A549 (cell line): ENCODE data around the gene NCAM2.

Experiments used
- ATOH8 ChIP-seq: fragments of 250-450 bp; sonication (Bioruptor Pico); IDR thresholded peaks from 2 replicates; pipeline ENCODE4 v1.5.0; 2020; ENCODE audit warnings: low read depth, mild to moderate bottlenecking, moderate library complexity
- CBX8 ChIP-seq: fragments of 200-600 bp; sonication (generic); IDR thresholded peaks from 2 replicates; pipeline ENCODE4 v1.6.1; 2016
- EP300 ChIP-seq, 2 experiments: fragments of >200 bp; sonication (Bioruptor Twin); formaldehyde crosslinking; IDR thresholded peaks; 2 replicates in 1 of 2; 3 replicates in 1 of 2; pipeline ENCODE4 v1.6.1; 2016 to 2017
- ESRRA ChIP-seq: fragments of 150-350 bp; IDR thresholded peaks from 2 replicates; pipeline ENCODE4 v1.6.1; 2014; ENCODE audit warnings: mild to moderate bottlenecking, low read length, borderline replicate concordance
- FOXS1 ChIP-seq: fragments of 250-450 bp; sonication (Bioruptor Pico); IDR thresholded peaks from 2 replicates; pipeline ENCODE4 v1.5.0; 2020; ENCODE audit warnings: mild to moderate bottlenecking, moderate library complexity
- KDM1A ChIP-seq: fragments of 200-600 bp; sonication (generic); IDR thresholded peaks from 2 replicates; pipeline ENCODE4 v1.6.1; 2016; ENCODE audit warnings: low read depth, mild to moderate bottlenecking
- KDM5A ChIP-seq: fragments of 200-600 bp; sonication (generic); IDR thresholded peaks from 2 replicates; pipeline ENCODE4 v1.6.1; 2016; ENCODE audit warnings: antibody characterized with exemption, mild to moderate bottlenecking
- PHF8 ChIP-seq: fragments of 200-600 bp; sonication (generic); IDR thresholded peaks from 2 replicates; pipeline ENCODE4 v1.6.1; 2016; ENCODE audit warnings: low read depth, mild to moderate bottlenecking, antibody characterized with exemption, moderate library complexity, borderline replicate concordance
- POLR2A ChIP-seq: IDR thresholded peaks from 2 replicates; pipeline ENCODE4 v1.6.1; 2012; ENCODE audit warnings: mild to moderate bottlenecking, low read length
- POLR2AphosphoS2 ChIP-seq: conservative IDR thresholded peaks from 2 replicates; pipeline ENCODE4 v1.6.1; 2012; ENCODE audit warnings: low read length, improper control_type of control experiment, inconsistent platforms
- RFX5 ChIP-seq: fragments of 450-650 bp; IDR thresholded peaks from 2 replicates; pipeline ENCODE4 v1.7.1; 2014; ENCODE audit warnings: antibody characterized with exemption, mild to moderate bottlenecking, moderate library complexity
- TF ChIP-seq, protein P1 (sequence below): IDR thresholded peaks from 2 replicates; pipeline ENCODE4 v1.6.1; 2012
- TF ChIP-seq, protein P2 (sequence below): fragments of >200 bp; sonication (Bioruptor Twin); formaldehyde crosslinking; IDR thresholded peaks from 3 replicates; pipeline ENCODE4 v1.5.1; 2016
- TF ChIP-seq, protein P3 (sequence below): fragments of >200 bp; sonication (Bioruptor Twin); formaldehyde crosslinking; IDR thresholded peaks from 3 replicates; pipeline ENCODE4 v1.6.1; 2016

- TF ChIP-seq, protein P1, sequence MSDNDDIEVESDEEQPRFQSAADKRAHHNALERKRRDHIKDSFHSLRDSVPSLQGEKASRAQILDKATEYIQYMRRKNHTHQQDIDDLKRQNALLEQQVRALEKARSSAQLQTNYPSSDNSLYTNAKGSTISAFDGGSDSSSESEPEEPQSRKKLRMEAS = no peak
- TF ChIP-seq RFX5 (no peak), KDM1A (no peak), CBX8 (no peak), EP300 (IDR thresholded peaks at IDR 0.05) (no peak), FOXS1 (CRISPR knock-in tag) (no peak), POLR2A (no peak), ATOH8 (CRISPR knock-in tag) (no peak), POLR2AphosphoS2 (no peak), KDM5A (no peak), ESRRA (no peak), PHF8 (no peak)
- TF ChIP-seq, protein P2, sequence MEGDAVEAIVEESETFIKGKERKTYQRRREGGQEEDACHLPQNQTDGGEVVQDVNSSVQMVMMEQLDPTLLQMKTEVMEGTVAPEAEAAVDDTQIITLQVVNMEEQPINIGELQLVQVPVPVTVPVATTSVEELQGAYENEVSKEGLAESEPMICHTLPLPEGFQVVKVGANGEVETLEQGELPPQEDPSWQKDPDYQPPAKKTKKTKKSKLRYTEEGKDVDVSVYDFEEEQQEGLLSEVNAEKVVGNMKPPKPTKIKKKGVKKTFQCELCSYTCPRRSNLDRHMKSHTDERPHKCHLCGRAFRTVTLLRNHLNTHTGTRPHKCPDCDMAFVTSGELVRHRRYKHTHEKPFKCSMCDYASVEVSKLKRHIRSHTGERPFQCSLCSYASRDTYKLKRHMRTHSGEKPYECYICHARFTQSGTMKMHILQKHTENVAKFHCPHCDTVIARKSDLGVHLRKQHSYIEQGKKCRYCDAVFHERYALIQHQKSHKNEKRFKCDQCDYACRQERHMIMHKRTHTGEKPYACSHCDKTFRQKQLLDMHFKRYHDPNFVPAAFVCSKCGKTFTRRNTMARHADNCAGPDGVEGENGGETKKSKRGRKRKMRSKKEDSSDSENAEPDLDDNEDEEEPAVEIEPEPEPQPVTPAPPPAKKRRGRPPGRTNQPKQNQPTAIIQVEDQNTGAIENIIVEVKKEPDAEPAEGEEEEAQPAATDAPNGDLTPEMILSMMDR = no peak
- TF ChIP-seq, protein P3, sequence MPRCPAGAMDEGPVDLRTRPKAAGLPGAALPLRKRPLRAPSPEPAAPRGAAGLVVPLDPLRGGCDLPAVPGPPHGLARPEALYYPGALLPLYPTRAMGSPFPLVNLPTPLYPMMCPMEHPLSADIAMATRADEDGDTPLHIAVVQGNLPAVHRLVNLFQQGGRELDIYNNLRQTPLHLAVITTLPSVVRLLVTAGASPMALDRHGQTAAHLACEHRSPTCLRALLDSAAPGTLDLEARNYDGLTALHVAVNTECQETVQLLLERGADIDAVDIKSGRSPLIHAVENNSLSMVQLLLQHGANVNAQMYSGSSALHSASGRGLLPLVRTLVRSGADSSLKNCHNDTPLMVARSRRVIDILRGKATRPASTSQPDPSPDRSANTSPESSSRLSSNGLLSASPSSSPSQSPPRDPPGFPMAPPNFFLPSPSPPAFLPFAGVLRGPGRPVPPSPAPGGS = no peak
Observed at GRCh38 chr21:21468003-21468402, 469.8 kb downstream of the NCAM2 start.
